22Rv1 (cell line): ENCODE data around the gene SCARF1.

Experiments used
- ZFX ChIP-seq: fragments of 450-650 bp; IDR thresholded peaks from 2 replicates; pipeline ENCODE4 v1.6.1; 2017; ENCODE audit warnings: antibody characterized with exemption, borderline replicate concordance
- TF ChIP-seq, protein P1 (sequence below): fragments of 450-650 bp; IDR thresholded peaks from 2 replicates; pipeline ENCODE4 v1.5.1; 2017; ENCODE audit warnings: mild to moderate bottlenecking

DNA sequence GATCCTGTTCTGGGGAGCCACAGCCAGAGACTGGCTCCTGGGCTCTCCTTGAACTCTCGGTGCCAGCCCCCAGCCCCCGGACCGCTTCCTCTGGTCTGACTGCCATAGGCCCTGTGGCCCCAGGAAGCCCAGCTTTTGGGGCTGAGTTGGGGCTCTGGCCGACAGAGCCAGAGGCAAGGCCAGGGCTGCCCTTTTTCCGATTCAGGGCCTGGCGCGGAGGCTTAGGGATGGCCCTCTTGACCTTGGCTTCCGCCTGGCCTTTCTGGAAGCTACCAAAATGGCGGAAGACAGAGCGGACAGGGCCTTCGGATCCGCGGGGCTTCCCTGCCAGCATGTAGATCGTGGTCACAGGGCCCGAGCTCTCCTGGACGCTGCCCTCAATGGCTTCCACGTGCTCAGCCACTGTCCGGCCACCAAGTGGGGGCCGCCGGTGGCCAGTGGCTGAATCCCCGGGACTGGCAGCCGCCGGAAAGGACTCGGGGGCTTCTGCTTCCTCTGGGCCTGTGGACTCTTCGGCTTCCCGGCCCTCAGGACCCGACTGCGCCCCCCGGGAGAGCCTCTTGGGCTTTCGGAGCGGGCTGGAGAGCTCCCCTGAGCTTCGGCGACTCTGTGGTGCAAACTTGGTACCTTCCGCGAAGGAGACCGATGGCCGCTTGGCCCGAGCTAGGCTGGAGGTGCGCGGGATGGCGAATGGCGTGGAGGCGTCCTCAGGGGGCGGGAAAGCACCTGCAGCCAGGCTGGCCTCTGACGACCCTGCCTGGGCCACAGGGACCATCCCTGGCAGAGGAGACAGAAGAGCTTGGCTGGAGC is 10.5 kb downstream of the SCARF1 start:
- TF ChIP-seq, protein P1, sequence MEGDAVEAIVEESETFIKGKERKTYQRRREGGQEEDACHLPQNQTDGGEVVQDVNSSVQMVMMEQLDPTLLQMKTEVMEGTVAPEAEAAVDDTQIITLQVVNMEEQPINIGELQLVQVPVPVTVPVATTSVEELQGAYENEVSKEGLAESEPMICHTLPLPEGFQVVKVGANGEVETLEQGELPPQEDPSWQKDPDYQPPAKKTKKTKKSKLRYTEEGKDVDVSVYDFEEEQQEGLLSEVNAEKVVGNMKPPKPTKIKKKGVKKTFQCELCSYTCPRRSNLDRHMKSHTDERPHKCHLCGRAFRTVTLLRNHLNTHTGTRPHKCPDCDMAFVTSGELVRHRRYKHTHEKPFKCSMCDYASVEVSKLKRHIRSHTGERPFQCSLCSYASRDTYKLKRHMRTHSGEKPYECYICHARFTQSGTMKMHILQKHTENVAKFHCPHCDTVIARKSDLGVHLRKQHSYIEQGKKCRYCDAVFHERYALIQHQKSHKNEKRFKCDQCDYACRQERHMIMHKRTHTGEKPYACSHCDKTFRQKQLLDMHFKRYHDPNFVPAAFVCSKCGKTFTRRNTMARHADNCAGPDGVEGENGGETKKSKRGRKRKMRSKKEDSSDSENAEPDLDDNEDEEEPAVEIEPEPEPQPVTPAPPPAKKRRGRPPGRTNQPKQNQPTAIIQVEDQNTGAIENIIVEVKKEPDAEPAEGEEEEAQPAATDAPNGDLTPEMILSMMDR = no peak
- no peak for TF ChIP-seq ZFX
